A673 (cell line): Measurements from ENCODE around the gene DYNLT2B.

Experiments used
- CTCF ChIP-seq: fragments of 300-800, 200-600 bp; sonication (generic); conservative IDR thresholded peaks from 2 replicates; pipeline ENCODE4 v1.5.1; 2017; ENCODE audit warnings: low read depth, mild to moderate bottlenecking, antibody characterized with exemption, low read length, moderate library complexity, mixed read lengths
- EZH2 ChIP-seq: fragments of 200-600 bp; sonication (generic); IDR thresholded peaks from 2 replicates; pipeline ENCODE4 v1.6.1; 2017; ENCODE audit warnings: borderline replicate concordance, low read depth, mild to moderate bottlenecking, mixed read lengths, antibody characterized with exemption, low read length; ENCODE audit not compliant: poor library complexity, severe bottlenecking

DNA sequence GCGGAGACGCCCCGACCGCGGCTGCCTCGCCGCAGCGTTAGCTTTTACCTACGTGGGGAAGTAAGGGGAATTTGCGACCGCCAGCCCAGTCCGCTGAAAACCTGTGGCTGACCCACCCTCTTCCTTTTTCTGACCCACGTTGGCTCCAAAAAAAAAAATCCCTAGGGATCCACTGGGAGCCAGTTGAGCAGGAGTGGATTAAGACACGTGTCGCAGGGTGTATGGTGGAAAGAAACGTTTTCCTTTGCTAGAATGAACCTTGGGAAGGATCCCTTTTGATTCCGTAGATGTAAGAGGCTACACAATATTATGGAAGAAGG lies 29.9 kb downstream of the DYNLT2B start:
- TF ChIP-seq CTCF (no peak), EZH2 (no peak)
